LNCaP clone FGC (cell line): ENCODE results near the gene MED15.

Experiments used
- DNase-seq: peaks from one replicate; pipeline ENCODE4 v3.0.0-alpha.2; 2011; ENCODE audit warnings: low read depth
- H3K4me3 ChIP-seq: 2 replicates; pipeline ENCODE4 v1.5.1; 2011; ENCODE audit warnings: mild to moderate bottlenecking, low read depth, low read length, control low read depth
- TF ChIP-seq, protein P1 (sequence below): IDR thresholded peaks from 2 replicates; pipeline ENCODE4 v1.5.1; 2012; ENCODE audit warnings: mild to moderate bottlenecking; ENCODE audit not compliant: control insufficient read depth, insufficient read depth; ENCODE audit errors: extremely low read depth

Gene MED15

DNA sequence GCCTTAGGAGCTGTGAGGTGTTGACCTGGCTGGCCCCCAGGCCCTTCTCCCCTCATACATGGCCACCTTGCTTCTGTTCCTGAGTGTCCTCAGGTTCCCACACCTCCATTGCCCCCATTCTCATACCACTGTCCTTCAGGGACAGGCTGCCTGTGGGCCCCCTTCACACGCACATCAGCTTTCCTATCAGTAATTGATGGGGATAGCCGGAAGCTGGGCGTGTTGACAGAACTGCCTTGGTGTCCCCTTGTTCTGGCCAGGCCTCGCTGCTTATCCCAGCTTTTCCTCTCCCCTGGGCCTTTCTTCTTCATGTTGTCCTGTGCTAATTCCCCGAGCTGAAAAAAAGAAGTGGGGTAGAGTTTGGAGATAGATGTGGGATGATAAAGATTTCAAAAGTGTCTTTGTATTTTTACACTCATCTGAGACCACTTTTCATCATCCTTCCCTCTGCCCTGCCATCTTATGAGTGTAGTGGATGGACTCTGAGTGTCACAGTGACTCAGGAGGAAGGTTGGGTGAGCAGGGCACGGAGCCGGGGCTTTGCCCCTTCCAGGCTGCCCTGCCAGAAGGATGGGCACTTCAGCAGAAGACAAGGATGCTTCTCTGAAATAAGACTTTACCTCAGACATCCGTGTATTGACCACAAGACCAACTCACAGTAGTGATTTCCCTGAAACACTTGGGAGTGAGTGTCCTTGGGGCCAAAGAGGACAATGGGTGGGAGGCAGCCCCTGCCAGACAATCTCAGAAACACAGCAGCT is 42.8 kb downstream of the MED15 start:
- H3K4me3 ChIP-seq = no peak overlapping the region
- TF ChIP-seq, protein P1, sequence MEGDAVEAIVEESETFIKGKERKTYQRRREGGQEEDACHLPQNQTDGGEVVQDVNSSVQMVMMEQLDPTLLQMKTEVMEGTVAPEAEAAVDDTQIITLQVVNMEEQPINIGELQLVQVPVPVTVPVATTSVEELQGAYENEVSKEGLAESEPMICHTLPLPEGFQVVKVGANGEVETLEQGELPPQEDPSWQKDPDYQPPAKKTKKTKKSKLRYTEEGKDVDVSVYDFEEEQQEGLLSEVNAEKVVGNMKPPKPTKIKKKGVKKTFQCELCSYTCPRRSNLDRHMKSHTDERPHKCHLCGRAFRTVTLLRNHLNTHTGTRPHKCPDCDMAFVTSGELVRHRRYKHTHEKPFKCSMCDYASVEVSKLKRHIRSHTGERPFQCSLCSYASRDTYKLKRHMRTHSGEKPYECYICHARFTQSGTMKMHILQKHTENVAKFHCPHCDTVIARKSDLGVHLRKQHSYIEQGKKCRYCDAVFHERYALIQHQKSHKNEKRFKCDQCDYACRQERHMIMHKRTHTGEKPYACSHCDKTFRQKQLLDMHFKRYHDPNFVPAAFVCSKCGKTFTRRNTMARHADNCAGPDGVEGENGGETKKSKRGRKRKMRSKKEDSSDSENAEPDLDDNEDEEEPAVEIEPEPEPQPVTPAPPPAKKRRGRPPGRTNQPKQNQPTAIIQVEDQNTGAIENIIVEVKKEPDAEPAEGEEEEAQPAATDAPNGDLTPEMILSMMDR = no peak
- no peak for DNase-seq

DNA sequence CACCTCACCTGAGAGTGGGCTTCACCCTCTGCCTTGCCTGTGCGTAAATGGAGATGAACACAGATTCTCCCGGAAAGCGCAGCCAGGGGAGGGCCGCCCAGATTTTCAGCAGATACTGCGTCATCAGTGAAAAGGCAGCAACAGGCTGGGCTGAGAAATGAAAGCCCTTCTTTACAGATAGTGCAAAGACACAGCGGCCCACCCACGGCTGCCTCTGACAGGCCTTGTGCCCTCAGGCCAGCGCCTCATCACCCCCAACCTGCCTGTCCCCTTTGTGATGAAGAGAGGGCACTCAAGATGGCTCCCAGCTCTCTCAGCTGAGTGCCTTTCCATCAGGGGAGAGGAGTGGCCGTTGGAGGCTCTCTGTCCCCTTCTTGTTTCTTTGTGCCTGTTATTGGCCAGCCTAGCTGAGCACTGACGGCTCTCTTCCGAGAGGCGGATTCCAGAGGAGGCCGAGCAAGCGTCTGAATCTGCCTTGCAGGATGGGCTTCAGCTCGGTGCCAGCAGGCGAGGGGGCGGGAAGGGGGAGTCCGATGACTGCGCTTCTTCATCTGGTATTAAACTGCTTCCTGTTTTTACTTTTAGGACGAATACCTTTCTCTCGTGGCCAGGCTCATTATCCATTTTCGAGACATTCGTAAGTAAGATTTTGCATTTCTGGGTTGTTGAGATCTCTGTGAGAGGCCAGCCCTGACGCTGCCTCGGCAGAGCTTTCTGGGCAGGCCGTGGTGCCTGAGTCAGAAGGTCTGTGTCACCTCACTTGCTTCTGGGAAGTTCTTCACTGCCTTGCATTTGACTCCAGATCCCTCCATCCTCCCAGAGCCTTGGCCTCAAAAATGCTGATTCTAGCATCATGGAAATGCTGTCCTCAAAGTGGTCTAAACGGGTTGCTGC is 43.7 kb downstream of the MED15 start:
- H3K4me3 ChIP-seq = no peak overlapping the region

DNA sequence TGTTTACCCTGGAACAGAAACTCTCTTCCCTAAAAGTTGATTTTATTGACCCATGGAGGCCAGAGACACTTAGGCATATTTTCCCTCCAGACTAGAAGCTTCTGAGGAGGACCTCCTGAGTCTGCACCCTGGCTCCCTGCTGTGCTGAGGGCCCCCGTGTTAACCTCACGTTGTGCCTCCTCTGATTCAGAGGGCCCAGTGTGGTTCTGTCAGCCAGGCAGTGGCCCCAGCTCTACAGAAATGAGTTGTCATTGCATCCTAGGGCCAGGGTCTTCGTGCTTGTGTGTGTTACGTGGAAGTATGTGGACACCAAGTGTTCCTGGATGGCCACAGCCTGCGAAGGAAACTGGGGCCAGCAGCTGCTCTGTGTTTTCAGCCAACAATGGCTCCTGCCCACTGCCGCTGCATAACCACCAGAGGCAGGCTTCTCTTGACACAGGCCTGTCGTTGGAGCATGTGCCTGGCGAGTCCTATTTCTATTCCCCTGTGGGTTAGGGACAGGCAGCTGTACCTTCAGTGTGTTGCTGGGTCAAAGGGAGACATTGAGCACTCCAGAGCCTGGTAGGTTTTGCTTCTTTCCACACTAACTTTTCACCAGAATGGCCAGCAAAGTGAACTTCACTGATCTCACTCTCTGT is 44.5 kb downstream of the MED15 start:
- TF ChIP-seq, protein P1 = peak; percentile 17; the same call in 1 of the 2 replicates
- no peak overlapping the region for H3K4me3 ChIP-seq
- DNase-seq = no peak

More for the DNA sequence above, 43.7 kb downstream of the MED15 start:
- TF ChIP-seq, protein P1 = no peak
- DNase-seq = no peak

DNA sequence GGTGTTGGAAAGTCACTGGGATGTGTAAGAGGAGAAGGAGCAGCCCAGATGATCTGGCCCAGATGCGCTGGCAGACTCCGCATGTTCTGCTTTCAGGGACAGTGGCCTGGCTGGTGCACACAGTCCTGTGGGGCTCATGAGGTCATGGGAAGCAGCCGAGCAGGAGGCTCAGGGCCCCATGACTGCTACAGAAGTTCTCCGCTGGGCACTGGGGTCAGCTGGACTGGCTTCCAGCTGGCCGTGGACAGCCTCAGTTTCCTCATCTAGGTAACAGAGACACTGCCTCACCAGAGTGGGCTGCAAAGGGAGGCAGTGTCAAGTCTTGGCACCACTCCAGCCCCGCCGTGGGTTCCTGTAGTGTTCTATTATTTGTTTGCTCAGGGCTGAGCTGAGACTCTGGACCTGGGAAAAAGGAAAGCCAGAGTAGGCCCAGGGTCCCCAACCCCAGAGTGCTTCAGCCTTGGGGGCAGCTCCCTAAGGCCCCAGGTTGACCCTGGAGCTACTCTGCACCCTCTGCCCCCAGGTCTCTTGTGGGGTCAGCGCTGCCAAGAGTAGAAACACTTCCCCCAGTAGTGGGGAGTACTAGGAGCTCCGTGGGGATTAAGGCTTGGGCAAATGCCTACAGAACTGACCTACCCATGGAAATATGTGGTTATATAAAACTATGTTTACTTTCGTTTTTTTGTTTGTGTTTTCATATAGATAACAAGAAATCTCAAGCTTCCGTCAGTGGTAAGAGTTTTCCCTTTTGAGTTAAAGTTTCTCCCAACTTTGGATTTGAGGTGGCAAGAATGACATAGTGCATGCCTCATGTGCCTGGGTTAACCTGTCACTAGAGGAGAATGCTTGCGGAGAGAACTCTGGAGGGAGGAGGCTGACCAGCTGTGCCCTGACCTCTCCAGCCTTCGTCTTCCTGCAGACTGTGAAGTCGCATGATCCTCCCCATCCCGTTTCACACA is 45.3 kb downstream of the MED15 start:
- DNase-seq = no peak
- TF ChIP-seq, protein P1 = no peak
- 0 out of 2 replicates have a peak overlapping the region, but pooled peaks have one; percentile 11 for H3K4me3 ChIP-seq

DNA sequence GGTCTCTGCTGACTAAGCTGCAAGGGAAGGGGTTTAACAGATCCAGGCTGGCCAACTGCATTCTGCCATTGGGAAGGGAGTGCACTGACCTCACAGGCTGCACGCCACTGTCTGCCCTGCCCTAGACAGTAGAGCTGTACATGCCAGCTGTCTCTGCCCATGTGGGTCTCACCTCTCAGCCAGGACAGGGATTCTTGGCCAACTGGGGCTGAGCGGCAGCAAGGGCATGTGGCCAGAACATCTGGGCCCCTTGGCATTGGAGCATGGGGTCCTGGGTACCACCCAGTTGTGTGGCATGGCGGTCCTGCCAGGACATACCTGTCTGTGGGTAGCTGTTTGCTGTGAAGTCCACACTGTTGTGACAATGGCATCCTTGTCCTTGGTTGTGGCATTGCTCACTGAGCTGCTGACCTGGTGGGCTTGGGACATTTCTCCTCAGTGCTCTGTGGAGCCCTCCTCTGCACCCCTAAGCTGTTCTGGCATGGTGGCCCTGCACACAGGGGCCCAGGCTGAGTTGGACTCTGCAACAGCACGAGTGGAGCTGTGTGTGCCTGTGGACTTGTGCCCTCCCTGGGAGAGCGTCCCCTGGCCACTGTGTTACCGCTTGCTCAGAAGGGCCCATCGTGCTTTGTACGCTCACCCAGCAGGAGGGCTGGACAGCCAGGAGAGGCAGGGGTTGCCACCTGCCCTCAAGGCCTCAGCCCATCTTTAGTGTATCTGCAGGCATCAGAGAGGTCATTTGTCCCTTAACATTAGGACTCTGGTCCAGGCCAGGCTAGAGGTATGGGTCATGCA is 46.7 kb downstream of the MED15 start:
- DNase-seq = no peak
- TF ChIP-seq, protein P1 = no peak
- no peak overlapping the region for H3K4me3 ChIP-seq
